SK-N-SH treated with all-trans-retinoic acid at 6 μM for 48 hours (cell line): ENCODE results near the gene NUMB.

ENCODE experiments used
- ATAC-seq: fragments of 200-7000 bp; cut with Tn5 transposase; 3 replicates; pipeline ENCODE4 v1.9.1; 2020; ENCODE audit warnings: mild to moderate bottlenecking, moderate library complexity
- ARNTL ChIP-seq: fragments of 450-650 bp; formaldehyde crosslinking; IDR thresholded peaks from 2 replicates; pipeline ENCODE4 v1.5.0; 2020; ENCODE audit warnings: low read depth, mild to moderate bottlenecking, moderate library complexity, borderline replicate concordance
- BACH2 ChIP-seq: fragments of 250-450 bp; sonication (Bioruptor Pico); IDR thresholded peaks from 2 replicates; pipeline ENCODE4 v1.9.0; 2021; ENCODE audit warnings: mild to moderate bottlenecking, borderline replicate concordance
- CSDC2 ChIP-seq: fragments of 250-450 bp; sonication (Bioruptor Pico); IDR thresholded peaks from 2 replicates; pipeline ENCODE4 v1.5.0; 2020; ENCODE audit warnings: mild to moderate bottlenecking, moderate library complexity
- CSRNP3 ChIP-seq: fragments of 250-450 bp; sonication (Bioruptor Pico); IDR thresholded peaks from 2 replicates; pipeline ENCODE4 v1.5.1; 2021; ENCODE audit warnings: mild to moderate bottlenecking, moderate library complexity
- ESRRG ChIP-seq: fragments of 250-450 bp; sonication (Bioruptor Pico); IDR thresholded peaks from 2 replicates; pipeline ENCODE4 v1.6.1; 2021; ENCODE audit warnings: mild to moderate bottlenecking
- GLIS3 ChIP-seq: fragments of 250-450 bp; sonication (Bioruptor Pico); IDR thresholded peaks from 2 replicates; pipeline ENCODE4 v1.5.0; 2020; ENCODE audit warnings: mild to moderate bottlenecking, moderate library complexity
- ISL1 ChIP-seq: fragments of 250-450 bp; sonication (Bioruptor Pico); IDR thresholded peaks from 2 replicates; pipeline ENCODE4 v2.1.2; 2022; ENCODE audit warnings: mild to moderate bottlenecking, moderate library complexity
- OSR1 ChIP-seq: fragments of 250-450 bp; sonication (Bioruptor Pico); IDR thresholded peaks from 2 replicates; pipeline ENCODE4 v1.8.0; 2022; ENCODE audit warnings: moderate library complexity, mild to moderate bottlenecking, inconsistent platforms
- PPARA ChIP-seq: fragments of 250-450 bp; sonication (Bioruptor Pico); IDR thresholded peaks from 2 replicates; pipeline ENCODE4 v1.5.0; 2020; ENCODE audit warnings: mild to moderate bottlenecking, borderline replicate concordance
- RARB ChIP-seq: fragments of 250-450 bp; sonication (Bioruptor Pico); IDR thresholded peaks from 2 replicates; pipeline ENCODE4 v1.8.0; 2021; ENCODE audit warnings: mild to moderate bottlenecking, moderate library complexity
- SNAI2 ChIP-seq: fragments of 250-450 bp; sonication (Bioruptor Pico); IDR thresholded peaks from 2 replicates; pipeline ENCODE4 v1.5.0; 2020; ENCODE audit warnings: mild to moderate bottlenecking, moderate library complexity
- TCF4 ChIP-seq: fragments of 250-450 bp; sonication (Bioruptor Pico); IDR thresholded peaks from 2 replicates; pipeline ENCODE4 v1.8.0; 2021; ENCODE audit warnings: mild to moderate bottlenecking, moderate library complexity, borderline replicate concordance
- TOX ChIP-seq: fragments of 250-450 bp; sonication (Bioruptor Pico); IDR thresholded peaks from 2 replicates; pipeline ENCODE4 v1.8.0; 2021; ENCODE audit warnings: mild to moderate bottlenecking, moderate library complexity, borderline replicate concordance
- TSHZ2 ChIP-seq: fragments of 250-450 bp; sonication (Bioruptor Pico); IDR thresholded peaks from 2 replicates; pipeline ENCODE4 v1.5.0; 2020; ENCODE audit warnings: mild to moderate bottlenecking, moderate library complexity
- ZC3H10 ChIP-seq: fragments of 250-450 bp; sonication (Bioruptor Pico); IDR thresholded peaks from 2 replicates; pipeline ENCODE4 v1.5.1; 2021; ENCODE audit warnings: mild to moderate bottlenecking, moderate library complexity
- ZFP3 ChIP-seq: fragments of 250-450 bp; sonication (Bioruptor Pico); IDR thresholded peaks from 2 replicates; pipeline ENCODE4 v1.5.0; 2020; ENCODE audit warnings: mild to moderate bottlenecking, moderate library complexity
- ZFP30 ChIP-seq: fragments of 450-650 bp; formaldehyde crosslinking; IDR thresholded peaks from 2 replicates; pipeline ENCODE4 v1.5.0; 2022; ENCODE audit warnings: mild to moderate bottlenecking, moderate library complexity
- ZNF565 ChIP-seq: fragments of 450-650 bp; formaldehyde crosslinking; conservative IDR thresholded peaks from 2 replicates; pipeline ENCODE4 v1.5.0; 2020; ENCODE audit warnings: low read depth, mild to moderate bottlenecking, moderate library complexity
- ZNF8 ChIP-seq: fragments of 450-650 bp; formaldehyde crosslinking; IDR thresholded peaks from 2 replicates; pipeline ENCODE4 v1.5.0; 2020; ENCODE audit warnings: mild to moderate bottlenecking, moderate library complexity
- TF ChIP-seq, protein P1 (sequence below): fragments of 250-450 bp; sonication (Bioruptor Pico); IDR thresholded peaks from 2 replicates; pipeline ENCODE4 v1.5.1; 2020; ENCODE audit warnings: low read depth, mild to moderate bottlenecking, moderate library complexity

NUMB gene

GRCh38 chr14:73290279-73290678, 168.1 kb downstream of the NUMB start:
- ATAC-seq = no peak
- TF ChIP-seq ARNTL (CRISPR knock-in tag) (no peak), GLIS3 (no peak), ISL1 (CRISPR knock-in tag) (no peak), TOX (CRISPR knock-in tag) (no peak)

- TF ChIP-seq, protein P1, sequence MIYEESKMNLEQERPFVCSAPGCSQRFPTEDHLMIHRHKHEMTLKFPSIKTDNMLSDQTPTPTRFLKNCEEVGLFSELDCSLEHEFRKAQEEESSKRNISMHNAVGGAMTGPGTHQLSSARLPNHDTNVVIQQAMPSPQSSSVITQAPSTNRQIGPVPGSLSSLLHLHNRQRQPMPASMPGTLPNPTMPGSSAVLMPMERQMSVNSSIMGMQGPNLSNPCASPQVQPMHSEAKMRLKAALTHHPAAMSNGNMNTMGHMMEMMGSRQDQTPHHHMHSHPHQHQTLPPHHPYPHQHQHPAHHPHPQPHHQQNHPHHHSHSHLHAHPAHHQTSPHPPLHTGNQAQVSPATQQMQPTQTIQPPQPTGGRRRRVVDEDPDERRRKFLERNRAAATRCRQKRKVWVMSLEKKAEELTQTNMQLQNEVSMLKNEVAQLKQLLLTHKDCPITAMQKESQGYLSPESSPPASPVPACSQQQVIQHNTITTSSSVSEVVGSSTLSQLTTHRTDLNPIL (CRISPR knock-in tag) = no peak
- TF ChIP-seq BACH2 (CRISPR knock-in tag) = no peak
- TF ChIP-seq TSHZ2 (CRISPR knock-in tag) = no peak
- no peak for TF ChIP-seq ARNTL (CRISPR knock-in tag)
- TF ChIP-seq OSR1 (CRISPR knock-in tag) = no peak
- no peak for TF ChIP-seq SNAI2 (CRISPR knock-in tag)
- no peak for TF ChIP-seq TCF4
- no peak for ATAC-seq
Observed at GRCh38 chr14:73289729-73290128, 168.6 kb downstream of the NUMB start.

GRCh38 chr14:73289308-73289707, 169.0 kb downstream of the NUMB start:
- no peak for TF ChIP-seq ZNF8
- no peak for ATAC-seq

DNA sequence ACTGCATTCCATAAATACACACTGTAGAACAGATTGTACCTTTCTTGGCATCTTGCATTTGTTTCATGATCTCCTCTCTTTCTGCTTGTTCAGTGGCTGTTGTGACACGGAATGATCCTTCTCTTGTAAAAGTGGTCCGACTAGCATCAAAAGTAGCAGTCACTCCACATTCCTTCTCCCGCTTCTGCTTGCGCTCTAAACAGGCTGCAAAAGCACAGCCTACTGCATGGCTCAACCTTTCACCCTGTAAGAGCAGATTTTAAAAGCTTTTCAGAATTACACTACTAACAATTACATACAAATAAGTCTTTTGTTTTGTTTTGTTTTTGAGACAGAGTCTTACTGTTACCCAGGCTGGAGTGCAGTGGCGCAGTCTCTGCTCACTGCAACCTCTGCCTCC, 171.3 kb downstream of the NUMB start:
- TF ChIP-seq BACH2 (CRISPR knock-in tag) = no peak
- no peak for TF ChIP-seq ZFP3
- TF ChIP-seq TOX (CRISPR knock-in tag) = no peak
- no peak for TF ChIP-seq SNAI2 (CRISPR knock-in tag)
- TF ChIP-seq CSDC2 (CRISPR knock-in tag) = no peak
- no peak for ATAC-seq

DNA sequence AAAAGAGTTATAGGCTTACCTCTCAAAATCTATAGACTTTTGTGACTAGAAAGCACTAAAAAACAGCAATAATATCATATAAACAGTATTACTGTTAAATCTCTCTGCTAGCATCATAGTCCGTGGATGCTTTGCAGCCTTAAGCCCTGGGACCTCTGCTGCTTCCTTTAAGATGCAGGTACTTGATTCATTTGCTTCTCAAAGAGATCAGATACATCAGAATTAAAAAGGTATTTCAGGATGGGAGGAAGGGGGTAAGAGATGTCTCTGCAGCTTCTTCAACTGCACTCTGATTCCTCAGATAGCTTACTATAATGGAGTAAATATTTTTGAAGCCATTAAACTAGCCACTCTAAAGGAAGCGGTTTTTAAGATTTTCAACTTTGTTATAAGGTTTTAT, 171.7 kb downstream of the NUMB start:
- ATAC-seq = no peak
- TF ChIP-seq GLIS3 (no peak), ZNF565 (CRISPR knock-in tag) (no peak), TOX (CRISPR knock-in tag) (no peak), BACH2 (CRISPR knock-in tag) (no peak), CSRNP3 (CRISPR knock-in tag) (no peak), ARNTL (CRISPR knock-in tag) (no peak), PPARA (CRISPR knock-in tag) (no peak), ZFP3 (no peak), ZC3H10 (CRISPR knock-in tag) (no peak), ZNF8 (no peak), ISL1 (CRISPR knock-in tag) (no peak), ESRRG (CRISPR knock-in tag) (no peak), RARB (no peak)
- TF ChIP-seq, protein P1 (CRISPR knock-in tag) = no peak

GRCh38 chr14:73285979-73286378, 172.4 kb downstream of the NUMB start:
- ATAC-seq = no peak

More at GRCh38 chr14:73285979-73286378, 172.4 kb downstream of the NUMB start:
- TF ChIP-seq, protein P1 (CRISPR knock-in tag) = no peak
- TF ChIP-seq ZFP30 (CRISPR knock-in tag) (no peak), ESRRG (CRISPR knock-in tag) (no peak)
